Activated naive CD8-positive, alpha-beta T cell (primary cell): Measurements from ENCODE around the gene RSPRY1.
A peak's percentile ranks its signal among the peaks of the same experiment; 100 is the strongest.

Source experiments
- H3K27ac Mint-ChIP-seq: one replicate; pipeline ENCODE4 v1.8.0; 2021; ENCODE audit warnings: mixed read lengths
- H3K27me3 Mint-ChIP-seq: one replicate; pipeline ENCODE4 v1.8.0; 2021; ENCODE audit warnings: mixed read lengths
- H3K36me3 Mint-ChIP-seq: one replicate; pipeline ENCODE4 v1.8.0; 2021; ENCODE audit warnings: mixed read lengths
- H3K4me1 Mint-ChIP-seq: one replicate; pipeline ENCODE4 v1.8.0; 2021; ENCODE audit warnings: low read depth, mixed read lengths
- H3K4me3 Mint-ChIP-seq: one replicate; pipeline ENCODE4 v1.8.0; 2021; ENCODE audit warnings: mild to moderate bottlenecking, mixed read lengths
- H3K9me3 Mint-ChIP-seq: one replicate; pipeline ENCODE4 v1.8.0; 2021; ENCODE audit warnings: low read depth, mixed read lengths

The RSPRY1 gene

DNA sequence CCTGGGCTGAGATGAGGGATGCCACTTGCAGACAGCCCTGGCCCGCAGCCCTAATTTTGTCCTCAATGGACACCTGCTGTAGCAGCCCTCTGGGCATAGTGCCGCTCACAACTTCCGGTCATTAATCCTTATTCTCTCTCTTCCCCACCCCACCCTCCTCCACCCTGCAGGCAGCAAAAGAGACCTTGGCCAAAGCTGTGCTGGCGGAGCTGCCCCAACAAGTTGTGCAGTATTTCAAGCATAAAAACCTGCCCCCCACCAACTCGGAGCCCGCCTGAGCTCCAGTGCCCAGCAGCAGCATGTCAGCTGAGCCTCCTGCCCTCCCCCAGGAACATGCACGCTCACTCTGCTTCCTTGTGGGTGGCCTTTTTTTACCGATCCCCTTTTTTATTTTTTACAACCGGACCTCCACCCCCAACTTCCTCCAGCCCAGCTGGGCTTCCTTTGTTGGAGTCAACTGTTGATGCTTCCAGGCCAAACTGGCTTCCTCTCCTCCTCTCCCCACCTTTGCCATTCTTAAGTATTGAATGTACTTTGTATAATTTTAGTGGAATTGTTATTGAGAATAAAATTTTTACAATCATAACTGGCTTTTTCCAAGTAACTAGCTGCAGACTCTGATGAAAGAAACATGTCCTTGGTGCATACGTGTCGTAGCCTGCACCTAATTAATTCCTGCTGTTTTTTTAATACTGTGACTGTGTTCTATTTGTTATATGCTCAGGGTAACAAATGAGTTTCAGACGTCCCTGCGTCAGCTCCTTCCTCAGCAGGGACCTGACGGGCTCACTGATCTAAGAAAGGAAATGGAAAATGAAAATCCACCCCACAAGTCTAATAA lies 38.5 kb upstream of the RSPRY1 start:
- Mint-ChIP-seq H3K27me3 (no peaks in the 10 kb centered on the region), H3K4me1 (peaks cover 25% of the 10 kb centered on the region), H3K27ac (peak overlapping the region; percentile 19), H3K4me3 (no peak overlapping the region), H3K36me3 (peaks cover 2% of the 10 kb centered on the region), H3K9me3 (no peaks in the 10 kb centered on the region)

DNA sequence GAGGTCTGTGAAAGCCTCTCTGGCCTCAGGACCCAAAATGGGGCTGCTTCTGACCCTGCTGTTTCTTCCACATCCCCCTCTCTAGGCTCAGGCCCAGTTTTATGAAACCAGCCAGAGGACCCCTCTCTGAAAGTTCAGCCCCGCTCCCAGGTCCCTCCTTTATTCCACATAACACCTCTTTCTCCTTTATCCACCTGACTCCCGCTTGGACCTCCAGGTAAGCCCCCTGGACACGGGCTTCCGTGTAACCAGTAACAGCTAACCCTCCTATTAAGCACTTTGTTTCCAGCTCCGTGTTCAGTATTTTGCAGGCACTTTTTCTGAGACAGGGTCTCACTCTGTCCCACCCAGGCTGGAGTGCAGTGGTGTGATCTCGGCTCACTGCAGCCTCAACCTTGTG lies 37.6 kb upstream of the RSPRY1 start:
- H3K4me1 Mint-ChIP-seq, result peaks cover 24% of the 10 kb centered on the region
- H3K4me3 Mint-ChIP-seq, result no peak overlapping the region
- H3K27ac Mint-ChIP-seq, result peak overlapping the region; percentile 55
- no peaks in the 10 kb centered on the region for H3K9me3 Mint-ChIP-seq
- peaks cover 4% of the 10 kb centered on the region for H3K36me3 Mint-ChIP-seq
- no peaks in the 10 kb centered on the region for H3K27me3 Mint-ChIP-seq

DNA sequence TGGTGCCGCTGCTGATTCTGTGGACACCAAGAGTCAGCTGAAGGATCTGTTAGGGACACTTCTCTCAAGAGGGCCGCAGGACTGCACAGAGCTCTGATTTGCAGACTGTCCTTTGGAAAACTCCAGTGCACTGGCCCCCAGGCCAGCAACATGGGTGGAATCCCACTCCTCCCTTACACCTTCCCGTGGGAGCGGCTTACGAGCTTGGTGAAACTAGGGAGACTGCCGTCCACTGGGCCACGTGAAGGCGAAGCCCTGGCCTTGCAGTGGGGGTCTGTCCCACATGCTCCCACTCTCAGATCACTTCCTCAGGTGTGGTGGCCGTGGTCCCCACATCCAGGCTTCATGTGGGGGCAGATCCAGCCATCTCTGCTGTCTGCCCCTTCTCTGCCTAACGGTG lies 36.7 kb upstream of the RSPRY1 start:
- H3K27me3 Mint-ChIP-seq, result no peaks in the 10 kb centered on the region
- H3K36me3 Mint-ChIP-seq, result peaks cover 10% of the 10 kb centered on the region
- peaks cover 20% of the 10 kb centered on the region for H3K4me1 Mint-ChIP-seq
- no peak overlapping the region for H3K27ac Mint-ChIP-seq
- no peak overlapping the region for H3K4me3 Mint-ChIP-seq
- H3K9me3 Mint-ChIP-seq, result no peaks in the 10 kb centered on the region

DNA sequence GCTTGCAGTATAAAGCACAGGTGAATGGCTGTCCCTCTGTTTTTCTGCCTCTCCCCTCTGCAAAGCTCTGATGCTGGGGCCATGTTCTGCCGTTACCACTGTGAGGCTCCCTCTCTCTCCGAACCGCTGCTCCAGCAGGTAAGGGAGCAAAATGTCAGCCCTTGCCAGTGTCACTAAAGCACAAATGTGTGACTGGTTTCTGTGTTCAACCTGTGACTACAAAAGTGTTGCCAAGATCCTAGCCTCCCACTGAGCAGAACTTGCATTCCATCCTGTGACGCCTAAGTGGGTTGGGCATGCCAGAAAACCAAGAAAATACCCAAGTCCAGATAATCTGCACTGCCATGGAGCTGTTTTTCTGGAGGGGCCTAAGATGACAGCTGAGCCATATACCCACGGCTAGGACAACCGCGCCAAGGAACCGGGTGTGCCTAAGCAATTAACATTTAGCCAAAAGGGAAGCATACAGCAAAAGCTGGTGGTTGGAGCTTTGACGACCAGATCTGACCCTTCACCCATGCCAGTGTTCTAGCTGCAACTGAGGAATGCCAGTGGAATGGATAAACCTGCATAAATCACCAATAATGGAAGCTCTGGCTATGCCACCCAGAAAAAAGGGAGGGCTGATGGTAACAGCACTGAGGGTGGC lies 35.3 kb upstream of the RSPRY1 start:
- Mint-ChIP-seq H3K9me3 (no peaks in the 10 kb centered on the region), H3K27me3 (no peaks in the 10 kb centered on the region), H3K4me1 (peaks cover 16% of the 10 kb centered on the region), H3K36me3 (peaks cover 11% of the 10 kb centered on the region), H3K27ac (no peak overlapping the region), H3K4me3 (no peak overlapping the region)

DNA sequence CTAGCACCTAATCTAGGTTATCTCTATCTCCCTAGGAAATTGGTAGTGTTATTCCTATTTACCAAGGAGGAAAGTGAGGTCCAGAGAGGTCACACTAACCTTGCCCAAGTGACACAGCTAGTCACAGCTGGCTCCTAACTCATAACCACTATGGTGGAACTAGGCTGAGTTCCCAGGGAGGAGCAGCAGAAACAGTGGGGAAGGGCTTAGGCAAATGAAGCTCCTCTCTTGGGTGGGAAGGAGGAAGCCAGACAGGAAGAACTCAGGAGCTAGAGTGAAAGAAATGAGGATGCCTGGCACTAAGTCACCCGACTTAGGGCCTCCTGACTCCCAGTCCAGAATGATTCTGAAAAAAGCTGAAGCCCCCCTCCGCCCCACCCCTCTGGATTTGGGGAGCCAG lies 34.8 kb upstream of the RSPRY1 start:
- Mint-ChIP-seq H3K27me3 (no peaks in the 10 kb centered on the region), H3K4me3 (no peak overlapping the region), H3K9me3 (no peaks in the 10 kb centered on the region), H3K27ac (no peak overlapping the region), H3K36me3 (peaks cover 17% of the 10 kb centered on the region), H3K4me1 (peaks cover 19% of the 10 kb centered on the region)

DNA sequence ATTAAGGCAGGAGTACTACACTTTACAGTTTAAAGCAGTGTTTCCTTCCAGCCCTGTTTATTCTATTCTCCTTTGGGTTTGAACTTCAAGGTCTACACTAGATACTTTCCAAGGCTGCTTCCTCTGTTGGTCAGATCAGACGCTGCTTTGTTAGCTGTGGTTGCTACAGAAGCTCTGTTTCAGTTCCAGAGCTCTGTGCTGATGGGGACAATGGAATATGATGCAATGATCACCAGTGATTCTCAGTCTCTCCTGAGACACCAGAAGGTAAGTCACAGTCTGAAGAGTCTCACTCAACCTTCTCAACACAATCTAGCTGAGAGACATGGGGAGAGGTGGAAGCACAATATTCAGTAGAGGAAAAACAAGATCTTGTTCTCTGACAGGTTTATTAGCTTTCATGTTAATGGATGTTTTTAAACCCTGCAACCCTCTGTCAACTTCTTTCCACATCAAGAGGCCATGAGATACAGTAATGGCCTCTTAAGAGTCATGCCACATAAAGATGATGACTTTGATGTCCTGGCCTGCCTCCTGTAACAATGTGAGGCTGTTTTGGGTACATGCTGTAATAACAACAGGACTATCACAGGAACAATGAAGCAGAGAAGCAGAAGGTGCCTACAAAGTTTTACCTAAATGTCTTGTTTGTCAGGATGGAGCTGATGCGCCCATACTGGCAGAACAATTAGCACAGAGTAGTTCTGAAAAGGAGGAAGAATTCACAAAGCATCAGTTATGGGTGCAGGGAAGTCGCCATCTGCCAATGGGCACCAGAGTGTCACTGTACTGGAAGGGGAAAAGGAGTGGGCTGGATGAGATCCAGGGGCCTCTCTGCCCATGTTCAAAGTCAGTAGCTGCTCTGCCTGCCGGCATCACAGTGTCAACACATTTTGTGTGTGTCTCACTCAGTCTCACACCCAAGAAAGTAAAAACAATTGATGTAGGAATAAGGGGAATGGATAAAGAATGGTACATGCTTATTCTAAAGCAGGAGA lies 33.7 kb upstream of the RSPRY1 start:
- Mint-ChIP-seq H3K9me3 (no peaks in the 10 kb centered on the region), H3K4me1 (peaks cover 22% of the 10 kb centered on the region), H3K27ac (peak overlapping the region; percentile 50)

DNA sequence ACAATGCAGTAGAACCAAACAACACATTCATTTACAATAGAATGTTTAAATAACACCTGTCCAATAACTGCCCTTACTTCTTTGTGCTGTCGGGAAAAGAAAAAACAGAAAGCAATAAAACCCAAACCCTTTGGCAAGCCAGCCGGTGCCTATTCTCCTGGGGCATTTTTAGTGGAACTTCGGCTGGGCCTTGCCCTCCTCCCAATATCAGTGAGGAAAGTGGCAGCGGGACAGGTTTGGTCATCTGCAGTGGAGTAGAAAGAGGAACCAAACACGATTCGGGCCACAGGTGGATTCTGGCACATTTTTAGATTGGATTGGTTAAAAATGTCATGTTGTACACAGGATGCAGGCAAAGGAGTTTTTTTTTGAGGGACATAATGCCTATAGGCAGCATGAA lies 32.3 kb upstream of the RSPRY1 start:
- Mint-ChIP-seq H3K4me1 (peaks cover 17% of the 10 kb centered on the region), H3K27ac (no peak overlapping the region), H3K4me3 (no peak overlapping the region), H3K27me3 (no peaks in the 10 kb centered on the region), H3K9me3 (no peaks in the 10 kb centered on the region), H3K36me3 (peaks cover 20% of the 10 kb centered on the region)

More for the DNA sequence above, 33.7 kb upstream of the RSPRY1 start:
- Mint-ChIP-seq H3K27me3 (no peaks in the 10 kb centered on the region), H3K36me3 (peaks cover 19% of the 10 kb centered on the region), H3K4me3 (no peak overlapping the region)

DNA sequence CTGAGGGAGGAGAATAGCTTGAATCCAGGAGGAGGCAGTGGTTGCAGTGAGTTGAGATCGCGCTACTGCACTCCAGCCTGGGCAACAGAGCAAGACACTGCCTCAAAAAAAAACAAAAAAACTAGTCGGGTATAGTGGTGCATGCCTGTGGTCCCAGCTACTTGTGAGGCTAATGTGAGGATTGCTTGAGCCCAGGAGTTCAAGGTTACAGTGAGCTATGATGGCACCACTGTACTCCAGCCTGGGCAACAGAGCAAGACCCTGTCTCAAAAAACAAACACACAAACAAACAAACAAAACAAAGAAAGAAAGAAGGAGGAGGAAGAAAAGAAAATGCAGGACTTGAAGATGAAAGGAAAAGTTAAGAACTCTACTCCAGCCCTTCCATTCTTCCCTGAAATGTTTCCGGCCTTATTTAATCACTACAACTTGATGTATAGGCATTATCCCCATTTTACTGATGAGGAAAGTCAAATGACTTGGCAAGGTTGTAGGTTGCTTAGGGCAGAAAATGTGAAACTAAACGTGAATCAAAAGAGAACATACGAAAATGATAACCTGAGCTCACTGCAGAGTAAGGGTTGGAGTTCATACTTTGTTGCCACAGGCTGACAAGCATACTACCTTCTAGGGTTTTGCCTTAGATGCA lies 30.3 kb upstream of the RSPRY1 start:
- Mint-ChIP-seq H3K4me3 (no peak overlapping the region), H3K4me1 (peaks cover 18% of the 10 kb centered on the region), H3K27me3 (no peaks in the 10 kb centered on the region), H3K36me3 (peaks cover 28% of the 10 kb centered on the region), H3K9me3 (no peaks in the 10 kb centered on the region), H3K27ac (no peak overlapping the region)

DNA sequence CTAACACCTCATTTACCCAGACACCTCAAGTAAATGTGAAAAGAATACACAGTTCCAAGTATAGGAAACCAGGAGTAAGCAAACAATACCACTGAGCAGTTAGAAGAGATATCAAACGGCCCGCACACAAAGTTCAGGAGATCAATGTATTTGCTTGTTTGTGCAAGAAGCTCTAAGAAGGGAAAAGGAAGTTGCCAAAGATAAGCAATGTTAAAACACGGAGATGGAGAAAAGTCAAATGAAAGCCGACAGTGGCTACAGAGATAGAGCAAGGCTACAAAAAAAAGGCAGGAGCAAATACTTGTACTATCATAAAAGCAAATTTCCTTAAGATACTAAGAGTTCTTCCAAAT lies 29.8 kb upstream of the RSPRY1 start:
- no peaks in the 10 kb centered on the region for H3K27me3 Mint-ChIP-seq

DNA sequence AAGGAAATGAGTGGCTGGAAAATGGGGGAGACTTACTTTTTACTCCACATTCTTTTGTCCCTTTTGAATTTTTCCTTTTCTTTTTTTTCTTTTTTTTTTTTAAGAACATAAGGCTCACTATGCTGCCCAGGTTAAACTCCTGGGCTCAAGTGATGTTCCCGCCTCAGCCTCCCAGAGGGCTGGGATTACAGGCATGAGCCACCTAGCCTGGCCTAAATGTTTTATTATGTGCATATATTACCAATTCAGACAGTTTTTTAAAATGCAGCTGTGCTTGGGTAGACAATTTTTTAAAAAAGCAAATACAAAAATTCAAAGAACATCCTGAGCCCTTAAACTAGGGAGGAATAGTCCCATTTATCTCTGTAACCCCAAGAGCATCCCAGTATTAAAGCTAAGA lies 28.6 kb upstream of the RSPRY1 start:
- Mint-ChIP-seq H3K4me1 (peaks cover 11% of the 10 kb centered on the region), H3K27ac (no peak overlapping the region), H3K27me3 (no peaks in the 10 kb centered on the region), H3K4me3 (no peak overlapping the region), H3K36me3 (peaks cover 26% of the 10 kb centered on the region), H3K9me3 (no peaks in the 10 kb centered on the region)

More for the DNA sequence above, 29.8 kb upstream of the RSPRY1 start:
- Mint-ChIP-seq H3K36me3 (peaks cover 28% of the 10 kb centered on the region), H3K4me1 (peaks cover 18% of the 10 kb centered on the region), H3K4me3 (no peak overlapping the region), H3K27ac (no peak overlapping the region), H3K9me3 (no peaks in the 10 kb centered on the region)

DNA sequence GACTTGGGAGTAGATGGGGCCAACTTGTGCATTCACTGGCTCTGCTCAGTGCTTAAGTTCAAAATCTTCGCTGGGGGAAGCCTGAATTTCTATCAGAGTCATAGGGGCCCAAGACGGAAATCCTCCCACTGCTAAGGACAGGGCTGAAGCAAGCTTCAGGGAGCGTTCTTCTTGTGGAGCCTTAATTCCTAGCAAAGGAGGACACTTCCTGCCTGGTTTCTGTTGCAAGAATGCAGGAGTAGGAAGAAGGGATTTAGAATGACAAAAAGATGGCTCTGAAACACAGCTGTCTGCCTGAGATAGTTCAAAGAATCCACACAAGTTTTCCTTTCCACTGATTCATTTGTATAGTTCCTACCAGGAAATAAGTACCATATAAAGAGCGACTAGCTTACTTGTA lies 26.7 kb upstream of the RSPRY1 start:
- H3K36me3 Mint-ChIP-seq, result peaks cover 23% of the 10 kb centered on the region
- no peaks in the 10 kb centered on the region for H3K27me3 Mint-ChIP-seq
- H3K9me3 Mint-ChIP-seq, result no peaks in the 10 kb centered on the region
- no peak overlapping the region for H3K27ac Mint-ChIP-seq
- peaks cover 9% of the 10 kb centered on the region for H3K4me1 Mint-ChIP-seq
- no peak overlapping the region for H3K4me3 Mint-ChIP-seq

DNA sequence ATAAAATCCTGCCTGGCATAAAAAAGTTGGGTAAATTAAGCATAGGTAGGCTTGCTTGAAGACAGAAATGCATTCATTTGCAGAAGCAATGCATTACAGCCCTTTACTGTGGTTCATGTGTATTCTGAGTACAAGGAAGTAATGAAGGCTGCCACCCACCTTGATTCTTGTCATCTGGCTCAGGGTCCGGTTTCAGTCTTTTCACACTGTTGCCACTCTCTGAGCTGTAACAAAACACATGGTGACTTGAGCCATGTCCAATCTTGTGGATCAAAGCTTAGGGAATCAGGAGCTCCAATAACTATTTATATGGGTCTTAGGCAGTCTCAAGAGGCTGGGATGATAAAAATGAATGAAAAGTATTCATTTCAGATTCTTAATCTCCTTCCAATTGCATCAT lies 22.3 kb upstream of the RSPRY1 start:
- Mint-ChIP-seq H3K4me3 (no peak overlapping the region), H3K27ac (no peak overlapping the region), H3K9me3 (no peaks in the 10 kb centered on the region), H3K4me1 (peaks cover 11% of the 10 kb centered on the region), H3K36me3 (peaks cover 18% of the 10 kb centered on the region), H3K27me3 (no peaks in the 10 kb centered on the region)

DNA sequence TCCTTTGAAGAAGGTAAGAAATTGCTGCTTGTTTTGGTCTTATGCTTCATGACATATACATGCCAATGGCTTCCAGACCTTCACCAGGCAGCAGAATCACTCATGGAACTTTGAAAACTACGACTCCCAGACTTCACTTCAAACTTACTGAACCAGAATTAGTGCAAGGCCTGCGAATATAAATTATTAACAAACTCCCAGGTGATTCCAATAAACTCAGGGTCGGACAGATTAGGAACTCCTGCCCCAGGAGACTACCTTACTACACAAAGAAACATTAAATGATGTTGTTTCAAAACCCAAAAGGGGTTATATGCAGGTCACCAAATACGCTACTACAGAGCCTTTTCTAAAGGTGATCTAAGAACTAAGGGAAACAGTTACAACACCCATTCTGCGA lies 20.6 kb upstream of the RSPRY1 start:
- Mint-ChIP-seq H3K36me3 (peaks cover 10% of the 10 kb centered on the region), H3K9me3 (no peaks in the 10 kb centered on the region), H3K27ac (no peak overlapping the region), H3K4me1 (peaks cover 11% of the 10 kb centered on the region), H3K27me3 (no peaks in the 10 kb centered on the region), H3K4me3 (no peak overlapping the region)

DNA sequence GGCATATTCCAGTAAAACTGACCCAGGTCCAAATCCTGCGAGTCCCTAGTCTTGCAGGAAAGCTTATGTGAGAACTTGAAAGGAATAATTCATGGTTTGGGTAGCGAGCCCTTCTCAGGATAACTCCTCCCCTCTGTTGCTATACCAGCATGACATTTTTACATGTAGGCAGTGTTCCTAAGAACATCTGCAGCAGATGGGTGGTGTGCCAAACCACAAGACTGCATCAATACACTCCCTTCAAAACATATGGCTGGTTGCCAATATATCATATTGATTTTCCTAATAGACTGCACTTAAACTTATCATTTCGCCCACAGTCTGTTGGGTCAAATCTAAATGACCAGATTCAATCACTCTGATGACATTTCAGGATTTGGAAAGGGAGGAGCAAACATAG lies 20.2 kb upstream of the RSPRY1 start:
- Mint-ChIP-seq H3K4me3 (no peak overlapping the region), H3K27me3 (no peaks in the 10 kb centered on the region), H3K4me1 (peaks cover 9% of the 10 kb centered on the region), H3K36me3 (peaks cover 11% of the 10 kb centered on the region), H3K9me3 (no peaks in the 10 kb centered on the region), H3K27ac (no peak overlapping the region)
